Lower leg skin (tissue), 4 donors: ENCODE data around the gene TRIM37. TPM values are rescaled to one million over a fixed set of nuclear protein-coding genes. Genes with fewer than 3 reads are reported as not detected.
A peak's percentile ranks its signal among the peaks of the same experiment; 100 is the strongest.

ENCODE experiments used
- DNase-seq, 2 donors: peaks; one replicate each; pipeline ENCODE4 v3.0.0-alpha.2; 2019; ENCODE audit warnings: low spot score in 2 of 2
- H3K4me3 ChIP-seq: fragments of 200-600 bp; sonication (generic); 2 replicates; pipeline ENCODE4 v1.5.1; 2017; ENCODE audit warnings: mild to moderate bottlenecking, low read depth; ENCODE audit not compliant: poor library complexity, severe bottlenecking
- CTCF ChIP-seq, 3 donors: fragments of 450-650 bp; IDR thresholded peaks; one replicate each; pipeline ENCODE4 v1.5.1; 2016; ENCODE audit warnings: antibody characterized with exemption in 3 of 3, mild to moderate bottlenecking in 3 of 3, moderate library complexity in 2 of 3
- POLR2A ChIP-seq, 2 donors: fragments of 450-650 bp; IDR thresholded peaks; one replicate each; pipeline ENCODE4 v1.6.1; 2016 to 2017; ENCODE audit warnings: antibody characterized with exemption in 2 of 2, mild to moderate bottlenecking in 1 of 2, moderate library complexity in 1 of 2
- WGBS, 2 donors: methylation state at CpG; one replicate each; pipeline ENCODE4 v1.1.5; 2018; 5-methylcytosine and 5-hydroxymethylcytosine counted together
- intact Hi-C: fragments of 100-400 bp; cut with DNase I; formaldehyde crosslinking; loops from one replicate; pipeline ENCODE4 v1.15.0; 2023; ENCODE audit warnings: low total_unique reads
- total RNA-seq, 4 donors: library from RNA; depleted of rRNA; stranded (reverse); fragments of >200 nt; gene quantifications; one replicate each; pipeline ENCODE4 v1.1.0, GENCODE V29; 2016

Gene TRIM37
- total RNA-seq, 4 donors from 2014 or later, result 10.3 to 18.0 (median 13.9) TPM

- no peak for DNase-seq
- TF ChIP-seq CTCF (IDR thresholded peaks at IDR 0.05) (no peak), POLR2A (IDR thresholded peaks at IDR 0.05) (no peak)
- intact Hi-C loops, result no loop called here
- no peak overlapping the region for H3K4me3 ChIP-seq
- WGBS, 2 donors, result 98 to 100% methylated on average over 2 of the region's 2 CpGs
These were observed 103.8 kb downstream of the TRIM37 start for GRCh38 chr17:59002848-59003247.

- TF ChIP-seq CTCF (IDR thresholded peaks at IDR 0.05), result no peak
- no peak for DNase-seq
- intact Hi-C loops, result no loop called here
- no peak overlapping the region for H3K4me3 ChIP-seq
- 95% methylated on average over 3 of the region's 3 CpGs for WGBS, 2 donors
These were observed 104.6 kb downstream of the TRIM37 start for GRCh38 chr17:59002126-59002525.

- intact Hi-C loops, result no loop called here
- DNase-seq, result peak; percentile 27 to 86
- TF ChIP-seq CTCF (IDR thresholded peaks at IDR 0.05) (no peak), POLR2A (IDR thresholded peaks at IDR 0.05) (no peak)
- whole genome bisulfite sequencing, 2 donors, result 70 to 79% methylated on average over 10 of the region's 10 CpGs
- no peak overlapping the region for H3K4me3 ChIP-seq
These were observed 105.4 kb downstream of the TRIM37 start for GRCh38 chr17:59001158-59001814.

- no peak for TF ChIP-seq POLR2A (IDR thresholded peaks at IDR 0.05)
- no peak for TF ChIP-seq CTCF (IDR thresholded peaks at IDR 0.05)
- intact Hi-C loops, result no loop called here
- H3K4me3 ChIP-seq, result no peak overlapping the region
- no peak for DNase-seq
- WGBS, 2 donors, result 100% methylated on average over 1 of the region's 1 CpG
These were observed 106.7 kb downstream of the TRIM37 start for GRCh38 chr17:59000022-59000421.

GRCh38 chr17:58999500-58999899 lies 107.2 kb downstream of the TRIM37 start:
- no peak overlapping the region for H3K4me3 ChIP-seq
- intact Hi-C loops, result no loop called here
- no peak for TF ChIP-seq POLR2A (IDR thresholded peaks at IDR 0.05)
- no peak for TF ChIP-seq CTCF (IDR thresholded peaks at IDR 0.05)
- WGBS, 2 donors, result 96 to 100% methylated on average over 1 of the region's 1 CpG
- DNase-seq, result no peak

GRCh38 chr17:58998871-58999270 lies 107.8 kb downstream of the TRIM37 start:
- intact Hi-C loops, result no loop called here
- no peak overlapping the region for H3K4me3 ChIP-seq
- WGBS, 2 donors, result 50 to 64% methylated on average over 4 of the region's 4 CpGs
- DNase-seq, result no peak
- no peak for TF ChIP-seq CTCF (IDR thresholded peaks at IDR 0.05)
- TF ChIP-seq POLR2A (IDR thresholded peaks at IDR 0.05), result no peak
